PC-3 (cell line): ENCODE results near the gene ARFGAP1.

Experiments used
- CTCF ChIP-seq: fragments of 300-600 bp; sonication (generic); conservative IDR thresholded peaks from 2 replicates; pipeline ENCODE4 v1.5.1; 2017; ENCODE audit warnings: antibody characterized with exemption, low read depth, mild to moderate bottlenecking, low read length
- EZH2 ChIP-seq: fragments of 300-600 bp; sonication (generic); IDR thresholded peaks from one replicate; pipeline ENCODE4 v1.6.1; 2017; ENCODE audit warnings: antibody characterized with exemption, mild to moderate bottlenecking, low read length; ENCODE audit not compliant: unreplicated experiment
- EZH2phosphoT487 ChIP-seq: fragments of 300-600 bp; sonication (generic); IDR thresholded peaks from 2 replicates; pipeline ENCODE4 v1.6.1; 2018; ENCODE audit warnings: mild to moderate bottlenecking, antibody characterized with exemption, low read length, borderline replicate concordance

DNA sequence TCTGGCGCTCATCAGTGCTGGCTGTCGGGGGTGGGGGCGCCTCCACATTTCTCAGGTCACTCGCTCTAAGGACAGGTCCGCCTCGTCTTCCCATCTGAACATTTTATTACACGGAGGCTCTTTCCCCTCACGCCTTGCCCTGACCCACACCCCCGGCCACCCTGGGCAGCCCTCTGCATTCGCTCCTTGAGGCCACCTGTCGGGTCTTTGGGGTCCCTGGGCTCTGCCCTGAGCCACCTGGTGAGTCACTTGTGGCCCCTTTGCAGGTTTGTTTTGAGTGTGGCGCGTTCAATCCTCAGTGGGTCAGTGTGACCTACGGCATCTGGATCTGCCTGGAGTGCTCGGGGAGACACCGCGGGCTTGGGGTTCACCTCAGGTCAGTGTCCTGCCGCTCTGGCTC is 3.2 kb downstream of the ARFGAP1 start:
- TF ChIP-seq CTCF (no peak), EZH2 (no peak), EZH2phosphoT487 (no peak)
